Panc1 (cell line): ENCODE results near the gene FOXN4. TPM values are rescaled to one million over a fixed set of nuclear protein-coding genes. Genes with fewer than 3 reads are reported as not detected.
A peak's percentile ranks its signal among the peaks of the same experiment; 100 is the strongest.
"Not testable (repeated sequence)": the region's sequence is repeated elsewhere in the genome, so short reads cannot be mapped to it uniquely, and the experiment has no call there.

ENCODE experiments used
- ATAC-seq: fragments of 200-7000 bp; cut with Tn5 transposase; 2 replicates; pipeline ENCODE4 v1.9.1; 2020; ENCODE audit warnings: mild to moderate bottlenecking, moderate library complexity
- BruUV-seq: library from RNA; stranded (reverse); fragments of 400-500 nt; replicated peaks from 2 replicates; lab custom pipeline; 2021; lab: Mats Ljungman, UMichigan
- CTCF ChIA-PET: fragments of 300-600 bp; sonication (Branson Sonifier 250); formaldehyde crosslinking; loops from one replicate; lab custom pipeline; 2022; ENCODE audit warnings: antibody characterized with exemption; lab: Charles Lee
- POLR2A ChIA-PET: fragments of 300-600 bp; sonication (Branson Sonifier 250); formaldehyde crosslinking; loops from one replicate; lab custom pipeline; 2022; ENCODE audit warnings: antibody characterized with exemption; lab: Charles Lee
- DNase-seq: peaks from one replicate; pipeline ENCODE4 v3.0.0-alpha.2; 2010; ENCODE audit warnings: low read depth, low spot score
- H3K27ac ChIP-seq: 2 replicates; pipeline ENCODE4 v1.5.1; 2011; ENCODE audit warnings: mild to moderate bottlenecking, low read length, inconsistent platforms
- H3K27me3 ChIP-seq: fragments of 200-500 bp; sonication (Bioruptor generic); 2 replicates; pipeline ENCODE4 v1.6.0; 2014; ENCODE audit warnings: low read length, inconsistent platforms; ENCODE audit not compliant: control insufficient read depth, insufficient read depth
- H3K36me3 ChIP-seq: fragments of 200-500 bp; sonication (Bioruptor generic); 2 replicates; pipeline ENCODE4 v1.5.1; 2014; ENCODE audit warnings: inconsistent platforms, mild to moderate bottlenecking, low read length, moderate library complexity; ENCODE audit not compliant: control insufficient read depth, insufficient read depth
- H3K4me1 ChIP-seq: 2 replicates; pipeline ENCODE4 v1.5.1; 2011; ENCODE audit warnings: inconsistent platforms, mild to moderate bottlenecking, low read length, moderate library complexity; ENCODE audit not compliant: control insufficient read depth, insufficient read depth
- H3K4me3 ChIP-seq, 2 experiments: 2 replicates each; pipeline ENCODE4 v1.5.1; 2011 to 2012; ENCODE audit warnings: low read depth in 2 of 2, low read length in 2 of 2, mild to moderate bottlenecking in 2 of 2, inconsistent platforms in 1 of 2, moderate library complexity in 1 of 2
- H3K9me3 ChIP-seq: fragments of 200-500 bp; sonication (Bioruptor generic); 2 replicates; pipeline ENCODE4 v1.5.1; 2014; ENCODE audit warnings: low read depth, mild to moderate bottlenecking, inconsistent platforms, low read length, moderate library complexity; ENCODE audit not compliant: control insufficient read depth, insufficient read depth
- CTCF ChIP-seq: fragments of 450-650 bp; IDR thresholded peaks from 2 replicates; pipeline ENCODE4 v1.5.1; 2017; ENCODE audit warnings: mild to moderate bottlenecking
- POLR2AphosphoS5 ChIP-seq: IDR thresholded peaks from 2 replicates; pipeline ENCODE4 v1.6.1; 2012; ENCODE audit warnings: mild to moderate bottlenecking, low read depth, low read length, moderate library complexity
- REST ChIP-seq, 2 experiments: IDR thresholded peaks; 2 replicates each; pipeline ENCODE4 v1.6.1; 2011 to 2012; ENCODE audit warnings: low read depth in 2 of 2, control low read depth in 1 of 2, low read length in 1 of 2, mild to moderate bottlenecking in 1 of 2, moderate library complexity in 1 of 2; ENCODE audit not compliant: insufficient read depth in 1 of 2
- SIN3A ChIP-seq: IDR thresholded peaks from 2 replicates; pipeline ENCODE4 v1.6.1; 2012; ENCODE audit warnings: low read depth, mild to moderate bottlenecking, low read length, moderate library complexity, borderline replicate concordance; ENCODE audit not compliant: insufficient read depth
- TCF7L2 ChIP-seq: IDR thresholded peaks from 2 replicates; pipeline ENCODE4 v1.6.1; 2011; ENCODE audit warnings: mild to moderate bottlenecking, low read depth, low read length, inconsistent platforms
- in situ Hi-C: cut with HindIII; loops from 2 replicates; pipeline ENCODE4 v1.10.0; 2016; ENCODE audit warnings: low sequenced_read_pairs, low pct_unique_long_range_greater_than_20kb
- intact Hi-C: fragments of 100-400 bp; cut with micrococcal nuclease; formaldehyde crosslinking; loops from one replicate; pipeline ENCODE4 v1.10.0; 2022; ENCODE audit not compliant: unreplicated experiment
- total RNA-seq: library from RNA; stranded (reverse); gene quantifications from one replicate; pipeline ENCODE4 v1.2.1, GENCODE V29; 2021; ENCODE audit not compliant: unreplicated experiment

FOXN4 gene
- total RNA-seq, 1 experiment from 2014 or later, result 0.08 TPM

- Histone ChIP-seq H3K9me3 (no peaks in the 10 kb centered on the region), H3K27me3 (no peaks in the 10 kb centered on the region; the same call in 1 of the 2 replicates), H3K36me3 (no peaks in the 10 kb centered on the region), H3K4me1 (no peaks in the 10 kb centered on the region), H3K27ac (no peak overlapping the region), H3K4me3 (no peak overlapping the region)
- no peak for DNase-seq
- ATAC-seq, result no peak
- no TSS peak for BruUV-seq
- ChIA-PET CTCF (no interaction called here), POLR2A (no interaction called here)
- intact Hi-C loops, result no loop called here
- TF ChIP-seq POLR2AphosphoS5 (no peak), CTCF (no peak), TCF7L2 (no peak), SIN3A (no peak), REST (IDR thresholded peaks at IDR 0.05; ENCODE audit: insufficient read depth in 1 of 2, low read depth in 2 of 2, low read length in 1 of 2) (no peak)
- in situ Hi-C loops, result no loop called here
These were observed 19.9 kb upstream of the FOXN4 start for GRCh38 chr12:109329003-109329402.

- H3K27me3 ChIP-seq, in situ Hi-C loops, H3K9me3 ChIP-seq, H3K27ac ChIP-seq, BruUV-seq, H3K4me3 ChIP-seq, POLR2A ChIA-PET, H3K4me1 ChIP-seq, ATAC-seq, H3K36me3 ChIP-seq, CTCF ChIA-PET, DNase-seq, intact Hi-C loops: not testable (repeated sequence)
These were observed 12.2 kb upstream of the FOXN4 start for GRCh38 chr12:109321294-109321693.

DNA sequence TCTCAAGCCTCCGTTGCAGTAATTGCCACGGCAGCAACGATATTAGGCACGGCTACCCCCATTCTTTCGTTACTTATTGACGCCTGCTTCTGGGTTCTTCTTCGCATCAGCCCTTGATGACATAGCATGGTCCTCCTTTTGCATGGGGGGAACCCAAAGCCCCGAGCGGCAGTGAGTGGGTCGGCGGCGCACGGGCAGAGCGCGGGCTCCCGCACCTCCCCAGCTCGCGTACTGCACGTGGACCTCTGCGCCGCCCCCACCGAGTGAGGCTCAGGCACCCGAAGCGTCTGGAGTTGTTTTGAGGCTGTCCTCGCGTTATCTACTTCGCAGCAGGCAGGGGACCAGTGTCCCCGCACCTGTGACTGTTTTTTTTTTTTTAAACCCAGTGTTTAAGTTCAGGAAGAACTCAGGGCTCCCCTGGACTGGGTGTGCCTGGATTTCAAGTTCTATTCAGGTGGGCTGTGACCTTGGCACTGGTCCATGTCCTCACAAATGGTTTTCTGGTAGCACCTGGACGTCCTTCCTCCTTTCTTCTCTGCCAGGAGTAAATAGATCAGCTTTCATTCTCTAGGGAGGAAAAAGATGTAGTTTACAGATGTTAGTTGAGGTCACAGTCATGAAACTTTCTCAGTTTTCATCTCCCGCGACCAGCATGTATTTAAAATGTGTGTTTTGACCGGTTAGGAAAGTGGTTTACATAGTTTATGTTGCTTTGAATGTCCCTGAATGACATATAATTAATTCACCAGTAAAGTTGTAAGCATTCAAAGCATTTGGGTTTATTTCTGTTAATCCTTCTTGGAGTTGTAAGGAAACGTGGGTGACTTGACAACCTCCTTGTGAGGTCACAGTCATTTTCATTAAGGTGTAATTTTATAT, 1.4 kb upstream of the FOXN4 start:
- TF ChIP-seq CTCF, result no peak
- no peak for TF ChIP-seq SIN3A
- TF ChIP-seq TCF7L2, result no peak
- TF ChIP-seq POLR2AphosphoS5, result no peak
- TF ChIP-seq REST (IDR thresholded peaks at IDR 0.05; ENCODE audit: insufficient read depth in 1 of 2, low read depth in 2 of 2, low read length in 1 of 2), result no peak
- Histone ChIP-seq H3K36me3 (no peaks in the 10 kb centered on the region), H3K4me3 (peak overlapping the region; percentile 37 to 43), H3K9me3 (no peaks in the 10 kb centered on the region), H3K4me1 (peaks cover 11% of the 10 kb centered on the region), H3K27me3 (peaks cover 25% of the 10 kb centered on the region), H3K27ac (no peak overlapping the region)
- POLR2A ChIA-PET, result no interaction called here
- CTCF ChIA-PET, result no interaction called here
- BruUV-seq, result no TSS peak
- intact Hi-C loops (no loop called here), in situ Hi-C loops (no loop called here)
- peak; percentile 44; the same call in 1 of the 2 replicates for ATAC-seq
- DNase-seq, result no peak
